Parathyroid adenoma (tissue), 2 donors: Measurements from ENCODE around the gene DPM2.

ENCODE experiments used
- H2AFZ ChIP-seq: fragments of 300-600 bp; sonication (generic); one replicate; pipeline ENCODE4 v1.7.0; 2017; ENCODE audit warnings: antibody characterized with exemption, mild to moderate bottlenecking
- H3K27ac ChIP-seq: fragments of 300-600 bp; sonication (generic); one replicate; pipeline ENCODE4 v1.7.0; 2017
- H3K27me3 ChIP-seq: fragments of 300-600 bp; sonication (generic); one replicate; pipeline ENCODE4 v1.7.0; 2017; ENCODE audit warnings: low read length; ENCODE audit not compliant: control insufficient read depth, insufficient read depth
- H3K36me3 ChIP-seq: fragments of 300-600 bp; sonication (generic); one replicate; pipeline ENCODE4 v1.7.0; 2017; ENCODE audit warnings: low read length; ENCODE audit not compliant: control insufficient read depth, insufficient read depth
- H3K4me1 ChIP-seq: fragments of 300-600 bp; sonication (generic); one replicate; pipeline ENCODE4 v1.7.0; 2017; ENCODE audit warnings: control low read depth
- H3K4me2 ChIP-seq: fragments of 300-600 bp; sonication (generic); one replicate; pipeline ENCODE4 v1.7.0; 2017; ENCODE audit warnings: low read length
- H3K4me3 ChIP-seq: fragments of 300-600 bp; sonication (generic); one replicate; pipeline ENCODE4 v1.7.0; 2017; ENCODE audit warnings: low read depth, low read length
- H3K79me2 ChIP-seq: fragments of 300-600 bp; sonication (generic); one replicate; pipeline ENCODE4 v1.7.0; 2017; ENCODE audit warnings: control low read depth
- H3K9ac ChIP-seq: fragments of 300-600 bp; sonication (generic); one replicate; pipeline ENCODE4 v1.7.0; 2017; ENCODE audit warnings: mild to moderate bottlenecking
- H3K9me3 ChIP-seq: fragments of 300-600 bp; sonication (generic); one replicate; pipeline ENCODE4 v1.7.0; 2017; ENCODE audit warnings: low read length; ENCODE audit not compliant: control insufficient read depth
- CTCF ChIP-seq: fragments of 300-600 bp; sonication (generic); IDR thresholded peaks from one replicate; pipeline ENCODE4 v1.7.0; 2017; ENCODE audit warnings: antibody characterized with exemption, mild to moderate bottlenecking
- donor health status: primary hyperparathyroidism.

Gene DPM2

GRCh38 chr9:127938298-127938690, 640 bp upstream of the DPM2 start:
- Histone ChIP-seq H3K4me2 (peak overlapping the region; percentile 99), H3K4me1 (no peaks in the 10 kb centered on the region), H3K27me3 (no peaks in the 10 kb centered on the region), H3K9me3 (no peaks in the 10 kb centered on the region), H3K4me3 (no peak overlapping the region), H3K9ac (no peak overlapping the region), H2AFZ (peak overlapping the region; percentile 78), H3K79me2 (peaks cover 5% of the 10 kb centered on the region), H3K27ac (no peak overlapping the region), H3K36me3 (no peaks in the 10 kb centered on the region)
- TF ChIP-seq CTCF: no peak

- no peaks in the 10 kb centered on the region for H3K36me3 ChIP-seq
- peak overlapping the region; percentile 78 for H2AFZ ChIP-seq
- no peaks in the 10 kb centered on the region for H3K4me1 ChIP-seq
- peaks cover 5% of the 10 kb centered on the region for H3K79me2 ChIP-seq
- no peak for TF ChIP-seq CTCF
- H3K9ac ChIP-seq: no peak overlapping the region
- H3K4me2 ChIP-seq: peak overlapping the region; percentile 99
- no peaks in the 10 kb centered on the region for H3K27me3 ChIP-seq
- H3K9me3 ChIP-seq: no peaks in the 10 kb centered on the region
- no peak overlapping the region for H3K27ac ChIP-seq
- H3K4me3 ChIP-seq: peak overlapping the region; percentile 98
Measured at GRCh38 chr9:127937056-127937387, 632 bp downstream of the DPM2 start.

- peaks cover 5% of the 10 kb centered on the region for H3K79me2 ChIP-seq
- peak overlapping the region; percentile 99 for H3K4me2 ChIP-seq
- H3K36me3 ChIP-seq: no peaks in the 10 kb centered on the region
- no peak overlapping the region for H3K4me3 ChIP-seq
- no peak overlapping the region for H2AFZ ChIP-seq
- H3K9me3 ChIP-seq: no peaks in the 10 kb centered on the region
- TF ChIP-seq CTCF: no peak
- no peak overlapping the region for H3K9ac ChIP-seq
- H3K4me1 ChIP-seq: no peaks in the 10 kb centered on the region
- H3K27ac ChIP-seq: no peak overlapping the region
- no peaks in the 10 kb centered on the region for H3K27me3 ChIP-seq
Measured at GRCh38 chr9:127936347-127936852, 1.3 kb downstream of the DPM2 start.

GRCh38 chr9:127935765-127936221, 1.9 kb downstream of the DPM2 start:
- no peak overlapping the region for H3K4me3 ChIP-seq
- peaks cover 2% of the 10 kb centered on the region for H3K4me1 ChIP-seq
- TF ChIP-seq CTCF: no peak
- H3K79me2 ChIP-seq: peaks cover 5% of the 10 kb centered on the region
- H3K9me3 ChIP-seq: no peaks in the 10 kb centered on the region
- H3K9ac ChIP-seq: no peak overlapping the region
- H3K36me3 ChIP-seq: no peaks in the 10 kb centered on the region
- H3K27ac ChIP-seq: no peak overlapping the region
- H3K27me3 ChIP-seq: no peaks in the 10 kb centered on the region
- H3K4me2 ChIP-seq: no peak overlapping the region
- H2AFZ ChIP-seq: no peak overlapping the region

- Histone ChIP-seq H3K27ac (no peak overlapping the region), H3K9ac (no peak overlapping the region), H3K9me3 (no peaks in the 10 kb centered on the region), H2AFZ (no peak overlapping the region), H3K4me1 (peaks cover 2% of the 10 kb centered on the region), H3K27me3 (no peaks in the 10 kb centered on the region), H3K4me2 (no peak overlapping the region), H3K79me2 (peaks cover 5% of the 10 kb centered on the region), H3K4me3 (no peak overlapping the region), H3K36me3 (no peaks in the 10 kb centered on the region)
- no peak for TF ChIP-seq CTCF
Measured at GRCh38 chr9:127934986-127935385, 2.7 kb downstream of the DPM2 start.
